ENCODE measurements around the gene IKZF2. TPM values are rescaled to one million over a fixed set of nuclear protein-coding genes. Genes with fewer than 3 reads are reported as not detected.

IKZF2 gene
- total and polyA plus RNA-seq, 2 of the 4 experiments (the other 2 are of a cell fraction): 2.1 to 25.5 TPM

DNA sequence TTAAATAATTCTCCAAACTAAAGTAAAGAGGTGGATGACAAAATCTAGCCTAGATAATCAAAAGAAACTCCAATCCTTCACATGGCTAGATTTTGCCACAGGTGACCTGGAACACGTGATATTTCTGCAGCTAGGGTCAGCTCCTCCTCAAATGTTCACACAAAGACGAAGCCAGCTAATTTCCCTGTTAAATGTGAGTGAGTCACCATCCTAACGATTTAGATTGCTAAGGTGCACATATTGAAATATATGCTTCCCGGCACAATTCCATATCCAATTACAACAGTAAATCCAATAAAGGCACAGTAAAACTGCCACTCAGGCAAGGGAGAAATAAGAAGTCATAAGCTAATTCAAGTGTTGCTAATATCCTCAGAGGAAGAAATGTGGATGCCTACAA, 28.7 kb downstream of the IKZF2 start:
- CTCF ChIA-PET: no interaction called here
- H2BK5ac ChIP-seq (ENCODE audit: low read depth, low read length, poor library complexity, severe bottlenecking): no peak overlapping the region
- H3K23ac ChIP-seq (ENCODE audit: low read depth, low read length): no peak overlapping the region
- no peak overlapping the region for H3K4me2 ChIP-seq (ENCODE audit: low read depth, low read length)
- DNase-seq (no peak), ATAC-seq (ENCODE audit: low read depth) (no peak)
- H2AFZ ChIP-seq (replicated peaks; ENCODE audit: low read length, poor library complexity): no peak overlapping the region
- no peak overlapping the region for H3K9ac ChIP-seq (ENCODE audit: low read depth, low read length)
- 0 out of 2 replicates have a peak, but pooled peaks cover 4% of the 10 kb centered on the region for H3K9me1 ChIP-seq (ENCODE audit: insufficient read depth, low read length)
- H2AK9ac ChIP-seq (replicated peaks; ENCODE audit: low read depth, low read length, poor library complexity): no peak overlapping the region
- H3K4me3 ChIP-seq (ENCODE audit: insufficient read depth, low read depth, low read length): no peak overlapping the region
- no peak overlapping the region for H2BK120ac ChIP-seq (ENCODE audit: low read depth, low read length)
- POLR2A ChIA-PET (ENCODE audit: unreplicated experiment): no interaction called here
- no TSS peak for BruUV-seq (replicated peaks)
- no peak overlapping the region for H2BK15ac ChIP-seq (ENCODE audit: low read depth, low read length)
- H4K91ac ChIP-seq (ENCODE audit: insufficient read depth, low read depth, low read length): no peak overlapping the region
- no peaks in the 10 kb centered on the region for H3K27me3 ChIP-seq (ENCODE audit: control insufficient read depth, insufficient read depth, low read length)
- in situ Hi-C loops (cut with MboI; ENCODE audit: low sequenced_read_pairs): no loop called here
- TF ChIP-seq CHD1 (IDR thresholded peaks at IDR 0.05; ENCODE audit: low read depth, low read length): no peak
- no peak for TF ChIP-seq SMC3 (IDR thresholded peaks at IDR 0.05; ENCODE audit: low read depth, low read length)
- no peak for TF ChIP-seq CEBPB (IDR thresholded peaks at IDR 0.05; ENCODE audit: low read depth, low read length)
- no peak for TF ChIP-seq MXI1 (IDR thresholded peaks at IDR 0.05; ENCODE audit: borderline replicate concordance, low read depth, low read length)
- no peak for TF ChIP-seq NFE2L2 (IDR thresholded peaks at IDR 0.05; ENCODE audit: low read depth, low read length)
- TF ChIP-seq RAD21 (IDR thresholded peaks at IDR 0.05; ENCODE audit: low read length): no peak
- no peak for TF ChIP-seq FOS (IDR thresholded peaks at IDR 0.05; ENCODE audit: low read depth, low read length)
- TF ChIP-seq BHLHE40 (IDR thresholded peaks at IDR 0.05; ENCODE audit: low read depth, low read length): no peak
- TF ChIP-seq, protein P1, sequence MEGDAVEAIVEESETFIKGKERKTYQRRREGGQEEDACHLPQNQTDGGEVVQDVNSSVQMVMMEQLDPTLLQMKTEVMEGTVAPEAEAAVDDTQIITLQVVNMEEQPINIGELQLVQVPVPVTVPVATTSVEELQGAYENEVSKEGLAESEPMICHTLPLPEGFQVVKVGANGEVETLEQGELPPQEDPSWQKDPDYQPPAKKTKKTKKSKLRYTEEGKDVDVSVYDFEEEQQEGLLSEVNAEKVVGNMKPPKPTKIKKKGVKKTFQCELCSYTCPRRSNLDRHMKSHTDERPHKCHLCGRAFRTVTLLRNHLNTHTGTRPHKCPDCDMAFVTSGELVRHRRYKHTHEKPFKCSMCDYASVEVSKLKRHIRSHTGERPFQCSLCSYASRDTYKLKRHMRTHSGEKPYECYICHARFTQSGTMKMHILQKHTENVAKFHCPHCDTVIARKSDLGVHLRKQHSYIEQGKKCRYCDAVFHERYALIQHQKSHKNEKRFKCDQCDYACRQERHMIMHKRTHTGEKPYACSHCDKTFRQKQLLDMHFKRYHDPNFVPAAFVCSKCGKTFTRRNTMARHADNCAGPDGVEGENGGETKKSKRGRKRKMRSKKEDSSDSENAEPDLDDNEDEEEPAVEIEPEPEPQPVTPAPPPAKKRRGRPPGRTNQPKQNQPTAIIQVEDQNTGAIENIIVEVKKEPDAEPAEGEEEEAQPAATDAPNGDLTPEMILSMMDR (conservative IDR thresholded peaks at IDR 0.05; ENCODE audit: low read depth, low read length): no peak
- no peak for TF ChIP-seq MAFK (IDR thresholded peaks at IDR 0.05; ENCODE audit: low read depth, low read length)
- TF ChIP-seq POLR2A (IDR thresholded peaks at IDR 0.05; ENCODE audit: low read depth, low read length): no peak
- TF ChIP-seq RFX5 (IDR thresholded peaks at IDR 0.05; ENCODE audit: low read depth, low read length): no peak
- no peak for TF ChIP-seq MAZ (IDR thresholded peaks at IDR 0.05; ENCODE audit: borderline replicate concordance, low read depth, low read length)
- TF ChIP-seq, protein P2, sequence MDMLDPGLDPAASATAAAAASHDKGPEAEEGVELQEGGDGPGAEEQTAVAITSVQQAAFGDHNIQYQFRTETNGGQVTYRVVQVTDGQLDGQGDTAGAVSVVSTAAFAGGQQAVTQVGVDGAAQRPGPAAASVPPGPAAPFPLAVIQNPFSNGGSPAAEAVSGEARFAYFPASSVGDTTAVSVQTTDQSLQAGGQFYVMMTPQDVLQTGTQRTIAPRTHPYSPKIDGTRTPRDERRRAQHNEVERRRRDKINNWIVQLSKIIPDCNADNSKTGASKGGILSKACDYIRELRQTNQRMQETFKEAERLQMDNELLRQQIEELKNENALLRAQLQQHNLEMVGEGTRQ (IDR thresholded peaks at IDR 0.05; ENCODE audit: low read depth, low read length): no peak
- no peak for TF ChIP-seq RCOR1 (IDR thresholded peaks at IDR 0.05; ENCODE audit: insufficient replicate concordance, low read length)
- TF ChIP-seq, protein P3, sequence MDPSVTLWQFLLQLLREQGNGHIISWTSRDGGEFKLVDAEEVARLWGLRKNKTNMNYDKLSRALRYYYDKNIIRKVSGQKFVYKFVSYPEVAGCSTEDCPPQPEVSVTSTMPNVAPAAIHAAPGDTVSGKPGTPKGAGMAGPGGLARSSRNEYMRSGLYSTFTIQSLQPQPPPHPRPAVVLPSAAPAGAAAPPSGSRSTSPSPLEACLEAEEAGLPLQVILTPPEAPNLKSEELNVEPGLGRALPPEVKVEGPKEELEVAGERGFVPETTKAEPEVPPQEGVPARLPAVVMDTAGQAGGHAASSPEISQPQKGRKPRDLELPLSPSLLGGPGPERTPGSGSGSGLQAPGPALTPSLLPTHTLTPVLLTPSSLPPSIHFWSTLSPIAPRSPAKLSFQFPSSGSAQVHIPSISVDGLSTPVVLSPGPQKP (IDR thresholded peaks at IDR 0.05; ENCODE audit: borderline replicate concordance, low read depth, low read length): no peak
- no peaks in the 10 kb centered on the region for H3K36me3 ChIP-seq (ENCODE audit: control insufficient read depth, insufficient read depth, low read length)
- no peak overlapping the region for H2AK5ac ChIP-seq (ENCODE audit: low read depth, low read length)
- H3K4me1 ChIP-seq (ENCODE audit: control insufficient read depth, insufficient read depth, low read length): peaks cover 8% of the 10 kb centered on the region
- no peak overlapping the region for H3K4ac ChIP-seq (ENCODE audit: low read depth, low read length)
- dilution Hi-C loops (cut with HindIII; ENCODE audit: low sequenced_read_pairs, unreplicated experiment): no loop called here
- WGBS, 2 experiments (ENCODE audit: extremely low coverage in 2 of 2, insufficient read length in 1 of 2): no CpG with 5 or more reads among the region's 4 CpGs
- H3K18ac ChIP-seq (ENCODE audit: low read depth, low read length): no peak overlapping the region
- H3K9me3 ChIP-seq (ENCODE audit: control insufficient read depth, insufficient read depth, low read length): no peaks in the 10 kb centered on the region
- H3K14ac ChIP-seq (replicated peaks; ENCODE audit: low read depth, low read length): no peak overlapping the region
- H2BK20ac ChIP-seq (ENCODE audit: low read depth, low read length): no peak overlapping the region
- H3K27ac ChIP-seq (ENCODE audit: insufficient read depth, low read length): no peak overlapping the region
- peaks cover 8 to 12% of the 10 kb centered on the region in 2 experiments; a peak in 3 of 4 replicates for H3K79me1 ChIP-seq (ENCODE audit: low read depth in 1 of 2, low read length in 2 of 2)
- no peak overlapping the region for H4K8ac ChIP-seq (ENCODE audit: low read depth in 2 of 2, low read length in 2 of 2)
- H4K5ac ChIP-seq (ENCODE audit: low read depth, low read length): no peak overlapping the region
- no peaks in the 10 kb centered on the region for H4K20me1 ChIP-seq (ENCODE audit: insufficient read depth, low read length)
- no peak overlapping the region for H3K56ac ChIP-seq (ENCODE audit: extremely low read depth, insufficient read depth, low read length)
- intact Hi-C loops (cut with micrococcal nuclease): no loop called here

Measured in IMR-90 (cell line).